Lung microvascular endothelial cell (primary cell): ENCODE data around the gene UBE2L3. TPM values are rescaled to one million over a fixed set of nuclear protein-coding genes. Genes with fewer than 3 reads are reported as not detected.
"Not testable (repeated sequence)": the region's sequence is repeated elsewhere in the genome, so short reads cannot be mapped to it uniquely, and the experiment has no call there.

ENCODE experiments used
- DNase-seq, 2 donors: peaks; one replicate each; pipeline versions ENCODE4 v3.0.0 to v3.0.0-alpha.2; 2010; ENCODE audit warnings: low read depth in 2 of 2
- total RNA-seq: library from RNA; depleted of rRNA; stranded (reverse); fragments of >200 nt; gene quantifications from 2 replicates; pipeline ENCODE4 v1.2.1, GENCODE V29; 2014

UBE2L3 gene
- total RNA-seq, result 21.4 and 23.3 TPM in 2 replicates

- peak; percentile 80 to 88 for DNase-seq
Measured at GRCh38 chr22:21567456-21568346, at the start of gene UBE2L3. Gene UBE2L3 (plus strand): TSS chr22:21567714. CDS start chr22:21567745, 31 bp downstream.

- not testable (repeated sequence) for DNase-seq
Measured at GRCh38 chr22:21526705-21527500, 40.6 kb upstream of the UBE2L3 start.

GRCh38 chr22:21531525-21531924, 36.0 kb upstream of the UBE2L3 start:
- DNase-seq, result not testable (repeated sequence)

DNA sequence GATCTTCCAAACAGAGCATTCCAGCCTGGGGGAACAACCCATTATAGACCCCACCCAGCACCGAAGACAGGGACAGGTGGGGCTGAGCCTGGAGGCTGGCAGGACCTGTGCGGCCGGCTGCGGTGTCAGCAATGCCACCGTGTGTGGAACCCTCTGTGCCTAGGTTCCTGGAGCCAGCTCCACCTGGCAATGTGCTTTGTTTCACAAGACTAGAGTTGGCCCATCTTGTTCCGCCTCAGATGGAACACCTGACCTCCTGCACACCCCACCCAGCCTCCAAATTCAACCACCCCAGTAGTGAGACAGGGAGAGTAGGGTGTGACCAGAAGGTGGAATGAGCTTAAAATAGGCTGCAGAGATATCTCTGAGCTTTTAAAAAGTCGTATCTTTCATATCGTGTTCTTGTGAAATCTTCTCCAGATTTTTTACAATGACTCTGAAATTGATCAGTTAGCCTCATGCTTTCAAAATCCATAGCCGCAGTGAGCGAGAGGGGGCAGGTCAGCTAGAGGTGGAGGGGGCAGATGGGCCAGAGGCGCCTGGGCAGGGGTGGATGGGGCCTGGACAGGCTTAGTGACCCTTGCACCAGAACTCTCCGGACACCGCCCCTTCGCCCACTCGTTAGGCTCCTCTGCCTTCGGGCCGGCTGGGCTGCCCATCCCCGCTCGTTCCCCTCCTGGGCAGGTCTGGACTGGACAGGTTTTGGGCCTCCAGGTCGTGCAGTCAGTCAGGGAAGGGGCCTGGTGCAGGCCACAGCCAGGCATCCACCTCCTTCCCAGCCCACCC, 34.5 kb upstream of the UBE2L3 start:
- not testable (repeated sequence) for DNase-seq

- DNase-seq, result not testable (repeated sequence)
Measured at GRCh38 chr22:21539862-21540261, 27.7 kb upstream of the UBE2L3 start.

DNA sequence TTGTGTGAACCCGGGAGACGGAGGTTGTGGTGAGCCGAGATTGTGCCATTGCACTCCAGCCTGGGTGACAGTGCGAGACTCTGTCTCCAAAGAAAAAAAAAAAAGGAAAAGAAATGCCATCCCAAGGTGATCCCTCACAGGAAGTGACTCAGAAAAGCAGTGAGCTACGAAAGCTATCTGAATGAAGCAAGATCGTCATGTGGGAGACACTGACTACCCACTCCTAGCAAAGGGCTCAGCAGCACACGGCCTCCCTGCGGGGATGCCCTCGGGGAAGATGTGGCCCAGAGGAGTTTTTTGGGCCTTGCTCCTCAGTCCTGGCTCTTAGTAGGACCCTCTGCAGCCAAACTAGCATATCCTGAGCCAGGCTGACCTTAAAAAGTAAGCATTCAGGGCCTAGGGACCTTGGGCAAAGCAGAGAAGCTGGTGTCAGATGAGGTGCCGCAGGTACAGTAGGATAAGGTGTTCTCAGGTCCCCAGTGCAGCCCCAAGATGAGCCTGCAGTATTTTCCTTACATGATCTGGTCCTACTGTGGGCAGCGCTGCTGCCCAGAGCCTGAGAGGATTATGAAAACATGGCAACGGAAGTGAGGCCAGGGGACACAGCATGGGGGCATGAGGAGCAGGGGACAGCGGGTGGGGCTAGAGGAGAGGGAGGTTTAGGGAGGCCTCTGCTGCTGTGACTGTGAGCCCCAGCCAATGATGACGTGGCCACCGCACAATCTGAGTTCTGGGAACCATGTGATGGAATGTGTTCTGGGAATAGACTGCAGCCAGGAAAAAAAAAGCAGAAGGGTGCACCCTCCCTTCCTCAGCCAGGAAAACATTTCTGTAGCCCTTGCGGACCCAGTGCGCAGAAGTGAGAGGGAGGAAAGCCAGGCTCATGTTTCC, 22.8 kb upstream of the UBE2L3 start:
- not testable (repeated sequence) for DNase-seq

GRCh38 chr22:21549558-21549957, 18.0 kb upstream of the UBE2L3 start:
- not testable (repeated sequence) for DNase-seq

- DNase-seq, result not testable (repeated sequence)
Measured at GRCh38 chr22:21550008-21550677, 17.4 kb upstream of the UBE2L3 start.

DNA sequence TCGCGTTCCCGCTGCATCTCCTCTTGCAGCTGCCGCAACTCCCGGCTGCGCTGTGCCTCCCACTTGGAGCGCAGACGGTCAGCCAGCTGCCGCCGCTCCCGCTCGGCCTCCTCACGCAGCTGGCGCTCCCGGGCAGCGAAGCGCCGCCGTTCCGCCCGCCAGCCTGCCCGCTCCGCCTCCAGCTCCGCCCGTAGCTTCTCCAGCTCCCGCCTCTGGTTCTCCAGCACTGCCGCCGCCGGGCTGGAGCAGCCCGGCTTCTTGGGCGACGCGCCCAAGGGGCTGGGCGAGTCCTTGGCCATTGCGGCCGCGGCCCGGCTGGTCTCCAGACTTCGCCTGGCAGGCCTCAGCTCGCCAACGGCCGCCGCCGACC, 16.9 kb upstream of the UBE2L3 start:
- DNase-seq, result not testable (repeated sequence)

DNA sequence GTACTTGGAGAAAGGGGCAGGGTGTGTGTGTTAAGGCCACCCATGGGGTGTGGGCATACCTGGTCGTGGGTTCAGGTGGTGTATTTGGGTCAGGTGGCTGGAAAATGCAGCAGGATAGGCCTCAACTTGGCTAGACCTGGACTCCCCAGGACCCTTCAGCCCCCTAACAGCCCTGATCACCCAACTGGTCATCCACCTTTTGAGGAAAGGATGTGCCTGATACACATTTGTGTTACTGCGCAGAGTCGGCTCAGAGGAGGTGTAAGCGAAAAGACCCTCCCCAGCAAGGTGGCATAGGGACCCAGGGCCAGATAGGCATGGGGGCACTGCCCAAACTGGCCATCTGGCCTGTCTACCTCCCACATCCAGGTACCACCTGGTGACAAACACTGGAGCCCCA, 16.2 kb upstream of the UBE2L3 start, which contains the start of gene RIMBP3C:
RIMBP3C (minus strand) TSS at position 101 of the 400 bp plus-strand sequence. CDS start 485 bp downstream, outside the sequence.
- not testable (repeated sequence) for DNase-seq

- not testable (repeated sequence) for DNase-seq
Measured at GRCh38 chr22:21559345-21560125, 8.0 kb upstream of the UBE2L3 start.

DNA sequence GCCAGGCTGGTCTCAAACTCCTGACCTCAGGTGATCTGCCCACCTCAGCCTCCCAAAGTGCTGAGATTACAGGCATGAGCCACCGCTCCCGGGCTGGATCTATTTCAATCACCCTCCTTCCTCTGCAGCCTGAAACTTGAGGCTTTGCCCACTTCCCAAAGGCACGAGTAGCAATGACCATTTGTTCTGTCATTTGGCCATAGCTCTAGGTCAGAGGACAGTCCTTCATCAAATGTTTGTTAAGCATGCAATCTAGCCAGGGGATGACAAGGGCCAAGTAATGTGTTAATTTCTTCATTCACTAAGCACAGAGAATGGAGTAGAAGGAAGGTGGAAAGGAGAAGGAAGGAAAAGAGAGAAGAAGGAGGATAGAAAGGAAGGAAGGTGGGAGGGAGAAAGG, 6.9 kb upstream of the UBE2L3 start:
- DNase-seq, result not testable (repeated sequence)

GRCh38 chr22:21563912-21564311, 3.6 kb upstream of the UBE2L3 start:
- no peak for DNase-seq

DNA sequence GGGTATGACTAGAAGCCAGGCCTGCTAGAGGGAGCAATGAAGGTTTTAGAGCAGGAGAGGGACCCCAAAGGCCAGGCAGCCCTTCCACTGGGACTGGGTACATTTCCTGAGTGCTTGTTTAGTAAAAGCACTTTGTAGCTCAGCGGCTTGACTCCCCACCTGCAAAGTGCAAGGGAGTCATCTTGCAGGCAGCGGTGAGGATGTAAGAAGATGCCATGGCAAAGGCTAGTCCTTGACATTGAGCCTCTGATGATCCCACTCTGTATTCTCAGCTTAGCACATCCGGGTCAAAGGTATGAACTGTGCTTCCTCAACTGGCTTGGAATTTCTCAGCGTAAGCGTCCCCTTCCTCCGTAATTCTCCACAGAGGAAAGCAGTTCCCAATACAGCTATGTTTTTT, 3.1 kb upstream of the UBE2L3 start:
- DNase-seq, result no peak

GRCh38 chr22:21568347-21569075, 997 bp downstream of the UBE2L3 start:
- peak; percentile 43 to 55 for DNase-seq

- DNase-seq, result not testable (repeated sequence)
Measured at GRCh38 chr22:21569076-21569427, 1.5 kb downstream of the UBE2L3 start.

DNA sequence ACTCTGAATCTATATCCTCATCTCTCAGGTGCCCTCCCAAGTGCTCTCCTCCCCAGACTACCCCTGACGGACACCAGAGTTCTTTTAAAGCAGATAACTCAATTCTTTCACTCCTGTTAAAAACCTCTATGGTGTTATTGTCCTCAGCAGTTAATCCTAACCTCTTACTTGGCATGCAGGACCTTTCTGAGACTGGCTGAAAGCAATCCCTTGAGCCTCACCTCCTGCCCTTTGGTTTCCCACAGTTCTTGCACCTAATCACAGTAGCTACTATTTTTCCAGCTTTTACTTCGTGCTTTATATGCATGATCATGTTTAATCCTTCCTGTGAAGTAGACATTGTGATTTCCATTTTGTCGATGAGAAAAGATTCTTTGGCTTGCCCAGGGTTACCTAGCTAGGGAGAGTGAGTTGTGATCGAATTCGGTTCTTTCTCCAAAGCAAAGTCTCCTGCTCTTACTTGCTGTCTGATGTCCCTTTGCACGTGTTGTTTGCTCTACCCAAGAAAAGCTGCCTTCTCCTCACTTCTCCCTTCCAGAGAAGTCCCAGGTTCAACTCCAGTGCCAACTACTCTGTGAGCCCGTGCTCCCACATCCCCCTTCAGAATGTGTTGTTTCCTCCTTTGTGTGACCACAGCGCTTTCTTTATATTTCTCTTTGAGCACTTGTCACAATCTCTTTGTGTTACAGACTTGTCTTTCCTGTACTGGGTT, 2.1 kb downstream of the UBE2L3 start:
- DNase-seq, result peak in 1 of 2 donors; percentile 21

DNA sequence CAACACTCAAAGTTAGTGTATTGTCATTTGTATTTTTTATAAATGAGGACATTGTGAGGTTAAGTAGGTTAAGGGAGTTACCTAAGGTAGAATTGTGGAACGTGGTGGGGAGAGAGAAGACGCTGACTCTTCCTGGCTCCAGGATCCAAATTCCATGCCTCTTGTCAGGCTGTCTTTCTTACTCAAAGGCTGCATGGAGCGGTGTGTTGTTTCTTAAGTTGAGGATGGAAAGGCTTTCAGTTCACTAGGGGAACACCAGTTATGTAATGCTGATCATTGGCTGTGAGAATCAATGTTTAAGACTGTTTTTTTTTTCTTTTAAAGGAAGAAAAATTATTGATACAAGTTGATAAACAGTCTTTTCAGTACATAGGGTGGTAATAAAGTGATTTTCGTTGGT, 2.9 kb downstream of the UBE2L3 start:
- DNase-seq, result no peak
